Neural cell (in vitro differentiated cells): ENCODE results near the gene FKBP10.
A peak's percentile ranks its signal among the peaks of the same experiment; 100 is the strongest.

Experiments used
- CTCF ChIP-seq: fragments of 450-650 bp; IDR thresholded peaks from 2 replicates; pipeline ENCODE4 v1.5.1; 2014; ENCODE audit warnings: antibody characterized with exemption, mild to moderate bottlenecking, moderate library complexity; ENCODE audit not compliant: poor library complexity, severe bottlenecking
- EZH2 ChIP-seq: fragments of 200-600, 300-800 bp; shearing (Covaris generic), sonication (generic); IDR thresholded peaks from 2 replicates; pipeline ENCODE4 v1.6.1; 2014; ENCODE audit warnings: antibody characterized with exemption, low read length, borderline replicate concordance, mild to moderate bottlenecking; ENCODE audit not compliant: insufficient read depth, poor library complexity, severe bottlenecking
- POLR2AphosphoS5 ChIP-seq: IDR thresholded peaks from 2 replicates; pipeline ENCODE4 v1.6.1; 2012
- RAD21 ChIP-seq: fragments of 450-650 bp; conservative IDR thresholded peaks from 2 replicates; pipeline ENCODE4 v1.6.1; 2014; ENCODE audit warnings: antibody characterized with exemption, mild to moderate bottlenecking, moderate library complexity

GRCh38 chr17:41865596-41865893 is 52.7 kb downstream of the FKBP10 start:
- TF ChIP-seq CTCF (peak; percentile 43), RAD21 (no peak), EZH2 (no peak), POLR2AphosphoS5 (no peak)
